RWPE1 (cell line): ENCODE data around the gene CSTPP1.
A peak's percentile ranks its signal among the peaks of the same experiment; 100 is the strongest.

Source experiments
- CTCF ChIA-PET: fragments of 350-600 bp; sonication (Branson Sonifier 250); formaldehyde crosslinking; extraction: SDS; loops from one replicate; lab custom pipeline; 2021; lab: Yijun Ruan, JAX
- POLR2A ChIA-PET: fragments of 400-600 bp; formaldehyde crosslinking; extraction: SDS; loops from one replicate; lab custom pipeline; 2020; ENCODE audit warnings: antibody characterized with exemption; ENCODE audit not compliant: low non-redundant PET; lab: Yijun Ruan, JAX
- DNase-seq: peaks from one replicate; pipeline ENCODE4 v3.0.0; 2012; ENCODE audit warnings: low spot score
- H3K27ac ChIP-seq: fragments of 450-650 bp; 2 replicates; pipeline ENCODE4 v1.5.1; 2017
- CTCF ChIP-seq: fragments of 450-650 bp; conservative IDR thresholded peaks from 2 replicates; pipeline ENCODE4 v1.5.1; 2017; ENCODE audit warnings: low read depth, mild to moderate bottlenecking

Gene CSTPP1

GRCh38 chr11:47175746-47176327 lies 239.3 kb downstream of the CSTPP1 start:
- no peak for TF ChIP-seq CTCF
- no peak for DNase-seq
- ChIA-PET CTCF (no interaction called here), POLR2A (no interaction called here)
- peak overlapping the region; percentile 98 for H3K27ac ChIP-seq

GRCh38 chr11:47176328-47177228 lies 240.0 kb downstream of the CSTPP1 start, which contains the start of gene ARFGAP2:
ARFGAP2 (minus strand) TSS chr11:47176879; CDS start chr11:47176853, 26 bp downstream.
- ChIA-PET POLR2A (interaction anchor here (0.6 kb wide), 1 partner anchor 81 kb away, joined by 3 read pairs; no protein-coding TSS in a partner anchor), CTCF (interaction anchor here (0.6 to 1.9 kb wide), 3 partner anchors 10 to 66 kb away, joined by 3 to 6 read pairs (median 3); partner anchors contain the start of gene PACSIN3)
- TF ChIP-seq CTCF: no peak
- H3K27ac ChIP-seq: peak within 1 kb of the TSS; percentile 98
- DNase-seq: peak; percentile 99

- DNase-seq: peak; percentile 67
- peak; percentile 77 for TF ChIP-seq CTCF
- ChIA-PET POLR2A (interaction anchor here (0.6 kb wide), 2 partner anchors 73 to 80 kb away, joined by 3 read pairs; no protein-coding TSS in a partner anchor), CTCF (interaction anchor here (0.6 to 1.9 kb wide), 7 partner anchors 10 to 252 kb away, joined by 3 to 10 read pairs (median 4); partner anchors contain the start of gene PACSIN3)
- peak overlapping the region; percentile 98 for H3K27ac ChIP-seq
These were observed 240.8 kb downstream of the CSTPP1 start for GRCh38 chr11:47177229-47177845.

DNA sequence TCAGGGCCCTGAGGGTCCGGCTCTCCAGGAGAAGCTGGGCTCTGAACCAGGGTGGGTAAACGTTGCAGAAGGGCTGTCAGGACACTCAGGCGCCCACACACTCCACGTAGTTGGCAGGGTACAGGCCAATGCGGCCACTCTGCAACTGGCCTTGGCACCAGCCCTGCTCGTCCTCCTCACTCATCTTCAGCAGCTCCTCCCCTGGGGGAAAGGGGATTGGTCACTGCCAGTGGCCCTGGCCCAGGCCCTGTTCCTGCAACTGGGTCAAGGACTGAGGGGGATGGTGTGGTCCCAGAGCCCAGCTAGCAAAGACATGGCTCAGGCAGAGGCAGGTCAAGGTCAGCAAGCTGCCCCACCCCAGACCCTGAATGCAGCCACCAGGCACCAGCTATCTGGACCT lies 241.3 kb downstream of the CSTPP1 start:
- peak overlapping the region; percentile 98 for H3K27ac ChIP-seq
- no peak for DNase-seq
- CTCF ChIA-PET: interaction anchor here (0.6 to 1.9 kb wide), 9 partner anchors 9 to 252 kb away, joined by 3 to 10 read pairs (median 4); partner anchors contain the start of gene PACSIN3
- no peak for TF ChIP-seq CTCF
- POLR2A ChIA-PET: interaction anchor here (0.6 to 1.3 kb wide), 3 partner anchors 36 to 72 kb away, joined by 3 to 8 read pairs (median 5); no protein-coding TSS in a partner anchor

- peak overlapping the region; percentile 98 for H3K27ac ChIP-seq
- ChIA-PET CTCF (interaction anchor here (0.7 to 1.9 kb wide), 8 partner anchors 9 to 177 kb away, joined by 3 to 10 read pairs (median 4); partner anchors contain the start of gene PACSIN3), POLR2A (interaction anchor here (0.6 to 1.3 kb wide), 2 partner anchors 36 to 37 kb away, joined by 5 to 8 read pairs; no protein-coding TSS in a partner anchor)
- DNase-seq: no peak
- no peak for TF ChIP-seq CTCF
These were observed 241.8 kb downstream of the CSTPP1 start for GRCh38 chr11:47178316-47178715.
